ENCODE results near the gene TBC1D22A. TPM values are rescaled to one million over a fixed set of nuclear protein-coding genes. Genes with fewer than 3 reads are reported as not detected.

TBC1D22A gene
- total and polyA plus RNA-seq, 2 experiments from 2014 or later: 9.6 to 13.3 TPM

DNA sequence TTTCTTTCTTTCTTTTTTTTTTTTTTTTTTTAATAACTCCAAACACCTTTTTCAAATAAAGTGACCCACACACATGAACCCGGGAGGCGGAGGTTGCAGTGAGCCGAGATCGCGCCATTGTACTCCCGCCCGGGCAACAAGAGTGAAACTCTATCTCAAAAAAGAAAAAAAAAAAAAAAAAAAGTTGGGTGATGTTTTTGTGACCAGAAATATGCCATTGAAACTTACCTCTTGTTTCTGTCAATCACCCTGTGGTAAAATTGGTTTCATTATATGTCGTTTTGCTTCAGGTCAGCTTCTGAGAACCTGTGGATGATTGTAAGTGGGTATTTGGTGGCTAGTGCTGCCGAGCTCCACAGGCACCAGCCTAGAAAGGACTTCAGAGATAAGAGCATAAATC is 238.8 kb downstream of the TBC1D22A start:
- no peak overlapping the region for H2AFZ ChIP-seq
- no peak overlapping the region for H3K27ac ChIP-seq (ENCODE audit: low read depth)
- no peaks in the 10 kb centered on the region for H4K20me1 ChIP-seq (replicated peaks; ENCODE audit: insufficient read depth)
- DNase-seq (ENCODE audit: low spot score) (no peak), ATAC-seq (no peak)
- H3K36me3 ChIP-seq (ENCODE audit: insufficient read depth): no peaks in the 10 kb centered on the region
- no peaks in the 10 kb centered on the region for H3K27me3 ChIP-seq (ENCODE audit: insufficient read depth)
- no peaks in the 10 kb centered on the region for H3F3A ChIP-seq (replicated peaks; ENCODE audit: low read depth)
- no peaks in the 10 kb centered on the region for H3K79me2 ChIP-seq (replicated peaks; ENCODE audit: insufficient read depth)
- 0 out of 2 replicates have a peak, but pooled peaks cover 3% of the 10 kb centered on the region for H3K9me2 ChIP-seq (ENCODE audit: insufficient read depth)
- Mint-ChIP-seq H3K27me3 (ENCODE audit: insufficient read depth, low read depth, poor library complexity) (no peaks in the 10 kb centered on the region), H3K36me3 (ENCODE audit: low read depth) (peaks cover 2% of the 10 kb centered on the region; the same call in 1 of the 3 replicates), H3K9me3 (no peaks in the 10 kb centered on the region), H3K4me3 (no peak overlapping the region), H3K4me1 (peaks cover 5% of the 10 kb centered on the region; the same call in 2 of the 3 replicates), H3K27ac (no peak overlapping the region)
- no peak overlapping the region for H3K4me3 ChIP-seq
- TF ChIP-seq STAT1 (IDR thresholded peaks at IDR 0.05; ENCODE audit: unreplicated experiment) (no peak), JUNB (IDR thresholded peaks at IDR 0.05; ENCODE audit: unreplicated experiment) (no peak), ZNF114 (CRISPR knock-in tag; IDR thresholded peaks at IDR 0.05) (no peak), NANOG (IDR thresholded peaks at IDR 0.05; ENCODE audit: borderline replicate concordance) (no peak), CTCF (conservative IDR thresholded peaks at IDR 0.05; ENCODE audit: low read depth in 2 of 2) (no peak), ZNF331 (CRISPR knock-in tag; IDR thresholded peaks at IDR 0.05; ENCODE audit: low read depth) (no peak), CREB1 (CRISPR knock-in tag; IDR thresholded peaks at IDR 0.05; ENCODE audit: low read depth) (no peak), POLR2AphosphoS5 (IDR thresholded peaks at IDR 0.05; ENCODE audit: low read depth) (no peak), EZH2 (IDR thresholded peaks at IDR 0.05; ENCODE audit: low read depth, unreplicated experiment) (no peak), EZH2phosphoT487 (IDR thresholded peaks at IDR 0.05; ENCODE audit: unreplicated experiment) (no peak)
- TF ChIP-seq, protein P1, sequence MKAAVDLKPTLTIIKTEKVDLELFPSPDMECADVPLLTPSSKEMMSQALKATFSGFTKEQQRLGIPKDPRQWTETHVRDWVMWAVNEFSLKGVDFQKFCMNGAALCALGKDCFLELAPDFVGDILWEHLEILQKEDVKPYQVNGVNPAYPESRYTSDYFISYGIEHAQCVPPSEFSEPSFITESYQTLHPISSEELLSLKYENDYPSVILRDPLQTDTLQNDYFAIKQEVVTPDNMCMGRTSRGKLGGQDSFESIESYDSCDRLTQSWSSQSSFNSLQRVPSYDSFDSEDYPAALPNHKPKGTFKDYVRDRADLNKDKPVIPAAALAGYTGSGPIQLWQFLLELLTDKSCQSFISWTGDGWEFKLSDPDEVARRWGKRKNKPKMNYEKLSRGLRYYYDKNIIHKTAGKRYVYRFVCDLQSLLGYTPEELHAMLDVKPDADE (IDR thresholded peaks at IDR 0.05): no peak
- TF ChIP-seq, protein P2, sequence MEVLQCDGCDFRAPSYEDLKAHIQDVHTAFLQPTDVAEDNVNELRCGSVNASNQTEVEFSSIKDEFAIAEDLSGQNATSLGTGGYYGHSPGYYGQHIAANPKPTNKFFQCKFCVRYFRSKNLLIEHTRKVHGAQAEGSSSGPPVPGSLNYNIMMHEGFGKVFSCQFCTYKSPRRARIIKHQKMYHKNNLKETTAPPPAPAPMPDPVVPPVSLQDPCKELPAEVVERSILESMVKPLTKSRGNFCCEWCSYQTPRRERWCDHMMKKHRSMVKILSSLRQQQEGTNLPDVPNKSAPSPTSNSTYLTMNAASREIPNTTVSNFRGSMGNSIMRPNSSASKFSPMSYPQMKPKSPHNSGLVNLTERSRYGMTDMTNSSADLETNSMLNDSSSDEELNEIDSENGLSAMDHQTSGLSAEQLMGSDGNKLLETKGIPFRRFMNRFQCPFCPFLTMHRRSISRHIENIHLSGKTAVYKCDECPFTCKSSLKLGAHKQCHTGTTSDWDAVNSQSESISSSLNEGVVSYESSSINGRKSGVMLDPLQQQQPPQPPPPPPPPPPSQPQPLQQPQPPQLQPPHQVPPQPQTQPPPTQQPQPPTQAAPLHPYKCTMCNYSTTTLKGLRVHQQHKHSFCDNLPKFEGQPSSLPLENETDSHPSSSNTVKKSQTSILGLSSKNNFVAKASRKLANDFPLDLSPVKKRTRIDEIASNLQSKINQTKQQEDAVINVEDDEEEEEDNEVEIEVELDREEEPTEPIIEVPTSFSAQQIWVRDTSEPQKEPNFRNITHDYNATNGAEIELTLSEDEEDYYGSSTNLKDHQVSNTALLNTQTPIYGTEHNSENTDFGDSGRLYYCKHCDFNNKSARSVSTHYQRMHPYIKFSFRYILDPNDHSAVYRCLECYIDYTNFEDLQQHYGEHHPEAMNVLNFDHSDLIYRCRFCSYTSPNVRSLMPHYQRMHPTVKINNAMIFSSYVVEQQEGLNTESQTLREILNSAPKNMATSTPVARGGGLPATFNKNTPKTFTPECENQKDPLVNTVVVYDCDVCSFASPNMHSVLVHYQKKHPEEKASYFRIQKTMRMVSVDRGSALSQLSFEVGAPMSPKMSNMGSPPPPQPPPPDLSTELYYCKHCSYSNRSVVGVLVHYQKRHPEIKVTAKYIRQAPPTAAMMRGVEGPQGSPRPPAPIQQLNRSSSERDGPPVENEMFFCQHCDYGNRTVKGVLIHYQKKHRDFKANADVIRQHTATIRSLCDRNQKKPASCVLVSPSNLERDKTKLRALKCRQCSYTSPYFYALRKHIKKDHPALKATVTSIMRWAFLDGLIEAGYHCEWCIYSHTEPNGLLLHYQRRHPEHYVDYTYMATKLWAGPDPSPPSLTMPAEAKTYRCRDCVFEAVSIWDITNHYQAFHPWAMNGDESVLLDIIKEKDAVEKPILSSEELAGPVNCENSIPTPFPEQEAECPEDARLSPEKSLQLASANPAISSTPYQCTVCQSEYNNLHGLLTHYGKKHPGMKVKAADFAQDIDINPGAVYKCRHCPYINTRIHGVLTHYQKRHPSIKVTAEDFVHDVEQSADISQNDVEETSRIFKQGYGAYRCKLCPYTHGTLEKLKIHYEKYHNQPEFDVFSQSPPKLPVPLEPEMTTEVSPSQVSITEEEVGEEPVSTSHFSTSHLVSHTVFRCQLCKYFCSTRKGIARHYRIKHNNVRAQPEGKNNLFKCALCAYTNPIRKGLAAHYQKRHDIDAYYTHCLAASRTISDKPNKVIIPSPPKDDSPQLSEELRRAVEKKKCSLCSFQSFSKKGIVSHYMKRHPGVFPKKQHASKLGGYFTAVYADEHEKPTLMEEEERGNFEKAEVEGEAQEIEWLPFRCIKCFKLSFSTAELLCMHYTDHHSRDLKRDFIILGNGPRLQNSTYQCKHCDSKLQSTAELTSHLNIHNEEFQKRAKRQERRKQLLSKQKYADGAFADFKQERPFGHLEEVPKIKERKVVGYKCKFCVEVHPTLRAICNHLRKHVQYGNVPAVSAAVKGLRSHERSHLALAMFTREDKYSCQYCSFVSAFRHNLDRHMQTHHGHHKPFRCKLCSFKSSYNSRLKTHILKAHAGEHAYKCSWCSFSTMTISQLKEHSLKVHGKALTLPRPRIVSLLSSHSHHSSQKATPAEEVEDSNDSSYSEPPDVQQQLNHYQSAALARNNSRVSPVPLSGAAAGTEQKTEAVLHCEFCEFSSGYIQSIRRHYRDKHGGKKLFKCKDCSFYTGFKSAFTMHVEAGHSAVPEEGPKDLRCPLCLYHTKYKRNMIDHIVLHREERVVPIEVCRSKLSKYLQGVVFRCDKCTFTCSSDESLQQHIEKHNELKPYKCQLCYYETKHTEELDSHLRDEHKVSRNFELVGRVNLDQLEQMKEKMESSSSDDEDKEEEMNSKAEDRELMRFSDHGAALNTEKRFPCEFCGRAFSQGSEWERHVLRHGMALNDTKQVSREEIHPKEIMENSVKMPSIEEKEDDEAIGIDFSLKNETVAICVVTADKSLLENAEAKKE (CRISPR knock-in tag; IDR thresholded peaks at IDR 0.05): no peak
- TF ChIP-seq, protein P3, sequence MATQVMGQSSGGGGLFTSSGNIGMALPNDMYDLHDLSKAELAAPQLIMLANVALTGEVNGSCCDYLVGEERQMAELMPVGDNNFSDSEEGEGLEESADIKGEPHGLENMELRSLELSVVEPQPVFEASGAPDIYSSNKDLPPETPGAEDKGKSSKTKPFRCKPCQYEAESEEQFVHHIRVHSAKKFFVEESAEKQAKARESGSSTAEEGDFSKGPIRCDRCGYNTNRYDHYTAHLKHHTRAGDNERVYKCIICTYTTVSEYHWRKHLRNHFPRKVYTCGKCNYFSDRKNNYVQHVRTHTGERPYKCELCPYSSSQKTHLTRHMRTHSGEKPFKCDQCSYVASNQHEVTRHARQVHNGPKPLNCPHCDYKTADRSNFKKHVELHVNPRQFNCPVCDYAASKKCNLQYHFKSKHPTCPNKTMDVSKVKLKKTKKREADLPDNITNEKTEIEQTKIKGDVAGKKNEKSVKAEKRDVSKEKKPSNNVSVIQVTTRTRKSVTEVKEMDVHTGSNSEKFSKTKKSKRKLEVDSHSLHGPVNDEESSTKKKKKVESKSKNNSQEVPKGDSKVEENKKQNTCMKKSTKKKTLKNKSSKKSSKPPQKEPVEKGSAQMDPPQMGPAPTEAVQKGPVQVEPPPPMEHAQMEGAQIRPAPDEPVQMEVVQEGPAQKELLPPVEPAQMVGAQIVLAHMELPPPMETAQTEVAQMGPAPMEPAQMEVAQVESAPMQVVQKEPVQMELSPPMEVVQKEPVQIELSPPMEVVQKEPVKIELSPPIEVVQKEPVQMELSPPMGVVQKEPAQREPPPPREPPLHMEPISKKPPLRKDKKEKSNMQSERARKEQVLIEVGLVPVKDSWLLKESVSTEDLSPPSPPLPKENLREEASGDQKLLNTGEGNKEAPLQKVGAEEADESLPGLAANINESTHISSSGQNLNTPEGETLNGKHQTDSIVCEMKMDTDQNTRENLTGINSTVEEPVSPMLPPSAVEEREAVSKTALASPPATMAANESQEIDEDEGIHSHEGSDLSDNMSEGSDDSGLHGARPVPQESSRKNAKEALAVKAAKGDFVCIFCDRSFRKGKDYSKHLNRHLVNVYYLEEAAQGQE (IDR thresholded peaks at IDR 0.05; ENCODE audit: unreplicated experiment): no peak
- no peaks in the 10 kb centered on the region for H3K4me1 ChIP-seq (ENCODE audit: insufficient read depth)
- no peak overlapping the region for H3K4me2 ChIP-seq
